Fibroblast of upper back skin (primary cell): ENCODE results near the gene PITX2.
A peak's percentile ranks its signal among the peaks of the same experiment; 100 is the strongest.
"Not testable (repeated sequence)": the region's sequence is repeated elsewhere in the genome, so short reads cannot be mapped to it uniquely, and the experiment has no call there.

Source experiments
- DNase-seq: peaks from one replicate; pipeline ENCODE4 v3.0.0-alpha.2; 2013

PITX2 gene

DNA sequence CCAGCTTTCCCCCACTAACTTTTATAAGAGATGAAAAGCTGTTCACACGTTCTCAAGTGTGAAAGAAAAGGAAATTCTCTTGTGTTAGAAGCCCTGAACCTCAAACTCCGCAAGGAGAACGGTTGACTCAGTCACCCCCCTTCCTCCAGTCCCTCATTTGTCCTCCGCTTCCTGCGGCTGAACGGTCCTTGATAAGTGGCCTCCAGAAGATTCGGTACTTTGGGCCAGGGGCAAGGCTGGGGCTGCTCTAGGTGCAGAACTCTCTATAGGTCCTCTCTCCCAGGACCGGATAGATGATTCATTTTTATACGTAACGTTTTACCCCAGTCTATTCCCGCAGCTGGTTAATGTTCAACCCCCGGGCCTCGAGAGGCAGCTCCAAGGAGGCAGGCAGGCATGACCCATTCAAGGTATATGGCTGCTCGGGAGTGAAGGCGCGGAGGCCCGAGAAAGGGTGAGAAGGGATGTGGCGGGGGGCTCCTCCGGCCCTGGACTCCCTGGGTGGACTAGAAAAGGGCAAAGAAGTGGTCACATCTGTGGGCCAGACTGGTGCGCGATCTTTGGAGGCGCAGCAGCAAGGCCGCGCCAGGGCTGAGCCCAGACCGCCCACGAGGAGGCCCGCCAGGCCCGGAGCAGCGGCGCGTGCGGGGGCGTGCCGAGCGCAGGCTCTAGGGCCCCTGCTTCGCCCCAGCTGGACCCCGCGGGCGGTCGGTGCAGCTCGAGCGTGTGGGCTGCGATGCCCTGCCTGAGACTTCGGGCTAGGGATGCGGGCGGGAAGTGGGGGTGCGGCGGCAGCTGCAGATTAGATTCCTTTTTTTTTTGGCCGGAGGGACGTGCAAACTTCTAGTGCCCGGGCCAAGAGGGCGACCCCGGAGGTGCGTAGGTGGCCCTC, 11.7 kb downstream of the PITX2 start:
- peak; percentile 21 for DNase-seq

DNA sequence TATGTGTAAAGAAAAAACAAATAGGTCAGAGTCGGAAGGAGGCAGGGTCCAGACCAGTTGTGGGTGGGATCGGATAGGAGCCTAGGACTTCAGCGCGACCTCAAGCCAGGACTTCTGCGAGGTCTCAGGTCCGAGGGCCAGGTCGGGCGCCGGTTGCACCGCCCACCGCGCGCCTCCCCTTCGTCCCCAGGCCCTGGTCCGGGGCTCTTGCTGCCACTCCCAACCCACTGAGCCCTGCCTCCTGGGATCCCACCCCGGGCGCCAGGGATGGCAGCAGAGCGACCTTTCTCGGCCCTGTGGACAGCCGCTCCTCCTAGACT, 12.3 kb downstream of the PITX2 start:
- DNase-seq, result no peak

GRCh38 chr4:110609044-110609750, 13.7 kb downstream of the PITX2 start:
- DNase-seq, result no peak

GRCh38 chr4:110605077-110605476, 17.8 kb downstream of the PITX2 start:
- no peak for DNase-seq

DNA sequence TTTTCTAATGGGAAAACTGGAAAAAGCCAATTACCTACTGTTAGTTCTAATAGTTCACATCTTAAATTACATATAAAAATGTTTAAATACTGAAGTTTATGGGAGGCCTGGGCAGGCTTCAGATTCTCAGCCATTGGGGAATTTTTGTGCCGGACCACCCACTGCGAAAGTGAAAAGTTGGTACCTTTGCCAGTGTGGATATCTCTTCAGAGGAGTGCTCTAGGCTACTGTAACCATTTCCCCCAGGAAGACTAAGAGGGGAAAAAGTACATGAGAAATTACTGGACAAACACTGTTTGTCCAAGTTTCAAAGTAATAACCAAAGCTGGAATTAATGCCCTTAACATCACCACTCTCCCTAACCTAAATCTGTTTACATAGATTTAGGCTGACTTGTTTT, 20.8 kb downstream of the PITX2 start:
- no peak for DNase-seq

DNA sequence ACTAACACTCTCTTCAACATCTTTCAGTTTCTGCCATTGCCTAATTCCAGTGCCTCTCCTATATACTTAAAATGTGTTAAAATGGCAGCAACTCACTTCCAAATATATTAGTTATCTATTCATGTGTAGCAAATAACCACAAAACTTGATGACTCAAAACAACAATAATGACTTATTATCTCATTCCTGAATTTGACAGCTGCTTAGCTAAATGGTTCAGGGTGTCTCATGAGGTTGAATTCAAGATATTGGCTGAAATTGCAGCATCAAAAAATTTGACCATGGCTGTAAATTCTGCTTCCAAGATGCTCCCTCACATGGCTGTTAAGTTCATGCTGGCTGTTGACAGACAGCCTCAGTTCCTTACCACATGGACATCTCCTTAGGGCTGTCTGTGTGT, 25.3 kb downstream of the PITX2 start:
- no peak for DNase-seq

DNA sequence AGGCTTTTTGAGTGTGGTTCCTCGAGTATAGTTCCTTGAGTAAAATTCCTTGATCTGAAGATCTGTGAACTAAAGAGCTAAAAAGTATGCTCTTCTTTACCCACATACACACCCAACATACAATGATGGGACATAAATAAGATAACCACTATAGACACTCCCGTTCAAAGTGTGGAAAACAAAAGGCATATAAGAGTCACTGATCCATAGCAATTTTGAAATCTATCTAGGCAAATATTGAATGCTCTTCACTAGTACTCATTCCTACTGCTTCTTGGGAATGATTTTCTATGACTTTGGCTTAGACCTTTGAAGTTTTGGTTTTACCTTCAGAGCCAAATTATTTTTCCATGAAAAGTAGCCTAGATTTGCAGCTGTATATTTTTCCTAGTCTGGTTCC, 26.4 kb downstream of the PITX2 start:
- DNase-seq, result no peak

DNA sequence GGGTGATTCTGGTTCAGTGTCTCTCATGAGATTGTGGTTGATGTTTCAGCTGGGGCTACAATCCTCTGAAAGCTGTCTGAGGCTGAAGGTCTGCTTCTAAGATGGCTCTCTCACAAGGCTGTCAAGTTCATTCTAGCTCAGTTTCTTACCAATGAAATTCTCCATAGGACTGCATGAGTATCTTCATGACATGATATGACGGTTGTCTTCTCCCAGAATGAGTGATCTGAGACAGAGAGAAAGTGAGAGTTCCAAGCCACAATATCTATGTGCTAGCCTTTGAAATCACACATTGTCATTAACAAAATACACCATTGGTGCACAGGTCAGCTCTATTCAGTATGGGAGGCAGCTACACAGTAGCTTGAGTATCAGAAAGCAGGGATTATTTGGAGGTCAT, 27.3 kb downstream of the PITX2 start:
- no peak for DNase-seq

DNA sequence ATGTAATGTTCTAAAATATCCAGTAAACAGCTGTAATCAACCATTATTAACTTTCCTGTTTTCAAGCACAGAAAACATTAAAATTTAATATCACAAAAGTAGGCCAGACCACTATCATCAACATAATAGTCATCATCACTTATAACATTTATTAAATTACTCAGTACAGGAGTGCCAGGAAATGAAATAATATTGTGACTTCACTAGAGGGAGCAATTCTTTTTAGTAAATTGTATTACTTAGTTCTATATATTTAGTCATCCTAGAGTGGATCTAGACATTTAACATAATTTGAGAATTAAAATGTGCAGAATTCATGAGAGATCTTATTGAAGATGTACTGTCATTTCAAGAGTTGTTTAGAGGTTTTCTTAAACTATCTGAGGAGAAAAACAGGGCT, 33.6 kb downstream of the PITX2 start:
- peak; percentile 7 for DNase-seq

- DNase-seq, result no peak
Observed at GRCh38 chr4:110587666-110588285, 35.1 kb downstream of the PITX2 start.

DNA sequence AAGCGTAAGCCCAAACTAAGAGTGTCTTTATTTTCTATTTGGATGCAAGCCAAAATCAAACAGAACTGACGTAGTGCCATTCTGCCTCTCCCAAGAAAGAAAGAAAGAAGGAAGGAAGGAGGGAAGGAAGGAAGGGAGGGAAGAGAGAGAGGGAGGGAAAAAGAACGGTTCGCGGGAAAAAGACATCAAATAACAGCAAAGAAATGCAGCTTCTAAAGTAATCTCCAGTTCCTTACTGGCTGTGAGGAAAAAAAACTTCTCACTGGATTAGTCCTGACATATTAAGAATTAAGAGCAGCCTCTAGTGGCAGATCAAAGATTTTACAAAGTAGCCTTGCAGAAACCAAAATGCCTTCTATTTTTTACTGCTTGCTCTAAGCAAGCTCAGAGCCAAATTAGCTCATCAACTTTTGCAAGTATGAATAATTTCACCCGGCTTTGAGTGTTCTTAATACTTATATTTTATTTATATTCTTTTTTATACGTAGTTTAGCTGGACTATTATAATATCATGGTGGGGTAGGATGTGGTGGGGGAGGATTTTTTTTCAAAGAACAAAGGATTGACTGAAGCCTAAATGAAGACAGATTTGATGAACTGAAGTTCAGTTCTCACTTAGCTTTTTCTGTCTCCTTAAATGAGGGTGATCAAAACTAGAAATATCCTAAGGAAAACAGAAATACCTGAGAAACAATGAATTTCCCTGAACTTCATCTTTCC, 36.6 kb downstream of the PITX2 start:
- peak; percentile 73 for DNase-seq

DNA sequence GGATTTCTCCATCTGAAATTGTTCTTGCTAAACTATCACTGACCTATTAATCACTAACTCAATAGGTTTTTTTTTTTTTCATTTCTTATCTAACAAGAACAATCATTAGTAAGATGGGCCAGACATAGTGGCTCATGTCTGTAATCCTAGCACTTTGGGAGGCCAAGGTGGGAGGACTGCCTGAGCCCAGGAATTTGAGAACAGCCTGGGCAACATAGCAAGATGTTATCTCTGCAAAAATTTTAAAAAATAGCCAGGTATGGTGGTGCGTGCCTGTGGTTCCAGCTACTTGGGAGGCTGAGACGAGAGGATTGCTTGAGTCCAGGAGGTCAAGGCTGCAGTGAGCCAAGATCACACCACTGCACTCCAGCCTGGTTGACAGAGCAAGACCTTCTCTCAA, 46.2 kb downstream of the PITX2 start:
- not testable (repeated sequence) for DNase-seq
